Effector memory CD4-positive, alpha-beta T cell (primary cell): ENCODE measurements around the gene RAD51B.
A peak's percentile ranks its signal among the peaks of the same experiment; 100 is the strongest.

ENCODE experiments used
- DNase-seq, 3 donors: peaks; one replicate each; pipeline ENCODE4 v3.0.0-alpha.2; 2020
- H3K27ac ChIP-seq: 2 replicates; pipeline ENCODE4 v1.7.0; 2013; ENCODE audit warnings: mild to moderate bottlenecking, low read length, moderate library complexity; ENCODE audit not compliant: insufficient read depth, poor library complexity, severe bottlenecking
- H3K27me3 ChIP-seq: replicated peaks from 2 replicates; pipeline ENCODE4 v1.7.0; 2013; ENCODE audit warnings: mild to moderate bottlenecking, low read length; ENCODE audit not compliant: insufficient read depth, control insufficient read depth, poor library complexity, severe bottlenecking
- H3K36me3 ChIP-seq: 2 replicates; pipeline ENCODE4 v1.7.0; 2013; ENCODE audit warnings: mild to moderate bottlenecking, low read length, moderate library complexity; ENCODE audit not compliant: control insufficient read depth, insufficient read depth
- H3K4me1 ChIP-seq: 2 replicates; pipeline ENCODE4 v1.7.0; 2013; ENCODE audit warnings: low read length, mild to moderate bottlenecking; ENCODE audit not compliant: control insufficient read depth, insufficient read depth, poor library complexity, severe bottlenecking
- H3K4me3 ChIP-seq: 2 replicates; pipeline ENCODE4 v1.7.0; 2013; ENCODE audit warnings: low read length, low read depth, mild to moderate bottlenecking; ENCODE audit not compliant: insufficient read depth, poor library complexity, severe bottlenecking
- H3K9me3 ChIP-seq: 2 replicates; pipeline ENCODE4 v1.7.0; 2013; ENCODE audit warnings: mild to moderate bottlenecking, low read length, moderate library complexity; ENCODE audit not compliant: control insufficient read depth

The RAD51B gene

DNA sequence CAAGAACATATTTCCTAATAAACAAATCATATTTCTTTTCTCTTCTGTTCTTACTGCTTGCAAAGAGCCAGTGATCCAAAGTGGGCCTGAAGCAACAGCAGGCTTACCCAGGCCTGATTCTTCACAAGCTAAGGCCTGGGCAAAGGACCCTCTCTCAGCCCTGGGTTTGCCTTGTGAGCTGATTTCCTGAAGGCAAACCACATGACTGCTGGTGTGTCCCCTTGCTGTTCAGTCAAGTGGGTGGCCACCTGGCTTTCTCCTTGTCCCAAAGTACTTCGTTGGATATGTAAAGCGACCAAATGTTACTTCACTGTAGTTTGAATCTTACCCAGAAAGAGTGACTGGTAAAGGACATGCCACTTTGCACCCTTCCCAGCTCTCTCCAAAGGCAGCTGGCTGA, 580.4 kb downstream of the RAD51B start:
- Histone ChIP-seq H3K4me1 (peaks cover 12% of the 10 kb centered on the region), H3K27ac (no peak overlapping the region), H3K27me3 (no peaks in the 10 kb centered on the region), H3K9me3 (no peaks in the 10 kb centered on the region), H3K36me3 (no peaks in the 10 kb centered on the region), H3K4me3 (no peak overlapping the region)
- DNase-seq: no peak

DNA sequence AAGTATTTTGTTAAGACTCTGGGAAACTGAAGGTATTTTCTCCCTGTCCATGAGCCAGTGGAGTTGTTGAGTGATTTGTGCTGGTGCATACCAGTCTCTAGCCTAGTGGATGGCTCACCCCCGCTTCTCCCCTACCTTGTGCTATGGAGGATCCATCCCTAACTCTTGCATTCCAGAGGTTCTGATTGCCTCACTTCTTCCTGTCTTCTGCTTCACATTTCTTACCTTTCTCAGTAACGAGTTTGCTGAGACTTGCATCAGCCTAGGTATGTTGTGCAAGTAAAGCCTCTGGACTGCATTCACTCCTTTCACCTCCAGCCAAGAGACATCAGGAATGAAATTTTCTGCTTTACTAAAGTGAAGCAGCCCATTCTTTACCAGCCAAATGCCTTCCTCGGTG, 581.7 kb downstream of the RAD51B start:
- Histone ChIP-seq H3K27me3 (no peaks in the 10 kb centered on the region), H3K9me3 (no peaks in the 10 kb centered on the region), H3K36me3 (no peaks in the 10 kb centered on the region), H3K27ac (no peak overlapping the region), H3K4me3 (no peak overlapping the region), H3K4me1 (peaks cover 12% of the 10 kb centered on the region)
- no peak for DNase-seq

DNA sequence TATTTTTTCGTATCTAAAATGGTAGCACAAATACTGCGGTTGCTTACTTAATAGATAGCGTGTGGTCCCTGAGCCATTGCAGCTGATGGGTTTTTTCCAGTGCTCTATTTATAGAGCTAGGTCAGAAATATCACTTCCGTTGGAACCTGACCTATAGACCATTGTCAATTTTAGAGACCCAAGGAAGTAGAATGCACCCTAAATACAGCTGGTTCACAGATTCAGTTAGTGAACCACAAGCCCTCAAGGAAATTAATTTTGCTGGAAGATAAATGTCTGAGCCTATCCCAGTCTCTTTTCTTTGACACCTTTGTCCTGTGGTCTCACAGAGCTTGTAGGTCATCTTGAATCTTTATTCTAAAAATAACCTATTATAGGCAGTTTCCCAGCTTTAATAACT, 582.3 kb downstream of the RAD51B start:
- DNase-seq: no peak
- Histone ChIP-seq H3K27ac (no peak overlapping the region), H3K36me3 (no peaks in the 10 kb centered on the region), H3K27me3 (no peaks in the 10 kb centered on the region), H3K4me1 (peaks cover 12% of the 10 kb centered on the region), H3K9me3 (no peaks in the 10 kb centered on the region), H3K4me3 (no peak overlapping the region)

DNA sequence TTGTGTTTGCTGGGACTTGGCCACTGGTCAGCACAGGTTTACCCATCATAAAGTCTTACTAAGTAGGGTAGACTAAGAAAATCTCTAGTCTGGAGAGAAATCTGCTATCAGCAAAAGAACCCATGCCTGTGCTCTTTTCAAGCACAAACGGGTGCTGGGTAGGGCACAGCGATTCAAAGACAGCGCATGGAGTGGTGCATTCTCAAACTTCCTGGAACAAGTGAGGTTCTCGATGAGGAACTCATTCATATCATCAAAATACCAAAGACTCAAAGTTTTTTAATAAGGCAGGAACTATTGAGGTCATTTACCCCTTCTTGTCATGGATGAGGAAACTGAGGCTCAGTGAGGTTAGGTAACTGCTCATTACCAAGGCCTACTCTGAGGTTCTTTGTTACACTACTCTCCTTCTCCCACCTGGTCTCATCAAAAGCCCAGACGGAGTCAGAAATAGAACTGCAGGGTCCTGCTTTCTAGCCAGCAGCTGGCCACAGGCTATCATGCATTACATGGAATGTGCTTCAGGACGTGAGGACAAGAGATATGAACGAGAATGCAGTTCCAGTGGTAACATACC, 583.0 kb downstream of the RAD51B start:
- no peak overlapping the region for H3K4me3 ChIP-seq
- H3K27me3 ChIP-seq: no peaks in the 10 kb centered on the region
- H3K36me3 ChIP-seq: no peaks in the 10 kb centered on the region
- DNase-seq: no peak
- H3K4me1 ChIP-seq: peaks cover 12% of the 10 kb centered on the region
- H3K9me3 ChIP-seq: no peaks in the 10 kb centered on the region
- no peak overlapping the region for H3K27ac ChIP-seq

DNA sequence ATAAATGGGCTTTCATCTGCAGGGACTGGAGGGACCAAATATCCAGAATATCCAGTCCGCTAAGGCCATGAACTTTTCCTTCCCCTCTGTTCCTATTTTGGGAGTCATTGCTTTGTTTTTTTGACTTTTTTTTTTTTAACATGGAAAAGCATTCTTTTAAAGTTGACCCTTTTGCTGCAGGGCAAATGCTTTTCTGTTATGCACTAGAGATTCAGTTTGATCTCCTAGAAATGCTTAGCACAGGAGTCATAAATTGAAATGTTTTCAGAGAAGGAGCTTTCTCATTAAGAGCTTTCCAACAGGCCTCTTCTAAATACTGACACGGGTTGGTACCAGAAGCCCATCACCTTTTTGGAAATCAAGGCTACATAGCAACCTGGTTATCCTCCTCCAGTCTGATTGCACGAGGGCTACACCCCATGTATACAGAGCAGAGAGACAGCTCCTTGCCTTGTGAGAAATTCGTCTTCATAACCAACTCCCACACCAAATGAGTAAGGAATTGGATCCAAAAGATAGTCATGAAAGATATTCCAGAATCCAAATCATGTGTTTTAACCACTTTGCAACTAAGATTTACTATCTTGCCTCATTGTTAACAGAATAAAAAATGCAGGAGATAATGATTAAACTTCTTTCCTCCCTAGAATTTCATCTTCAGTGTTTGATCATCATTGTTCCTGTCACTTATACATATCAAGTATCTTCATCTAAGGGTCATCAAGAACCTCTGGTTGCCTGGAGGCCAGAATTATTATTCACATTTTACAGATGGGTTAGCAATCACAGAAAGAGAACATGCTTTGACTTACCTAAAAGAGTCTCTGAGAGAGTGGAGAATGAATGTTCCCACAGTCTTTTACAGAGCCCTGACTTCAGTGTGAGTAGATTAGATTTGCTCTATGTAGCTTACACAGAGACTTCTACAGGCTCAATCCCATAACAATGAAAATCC, 583.9 kb downstream of the RAD51B start:
- no peak for DNase-seq

DNA sequence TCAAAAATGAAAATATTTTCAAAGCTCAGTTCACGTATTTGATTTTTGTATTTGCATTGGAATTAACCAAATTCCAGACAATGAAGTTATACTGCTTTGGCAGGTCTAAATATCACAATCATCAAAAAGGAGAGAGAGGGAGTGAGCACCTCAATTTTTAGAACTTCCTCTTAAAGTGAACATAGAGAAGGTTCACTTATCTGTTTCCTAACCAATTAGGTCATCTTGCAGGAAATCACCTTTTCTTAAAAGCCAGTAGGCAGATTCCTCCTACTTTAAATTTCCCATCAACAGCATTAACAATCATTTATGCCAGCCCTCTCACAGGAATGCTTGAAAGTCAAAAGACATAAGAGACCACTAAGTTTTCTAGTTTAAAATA, 584.6 kb downstream of the RAD51B start:
- H3K4me1 ChIP-seq: peaks cover 12% of the 10 kb centered on the region
- no peak for DNase-seq
- peak overlapping the region; percentile 42 for H3K27ac ChIP-seq
- no peaks in the 10 kb centered on the region for H3K9me3 ChIP-seq
- no peak overlapping the region for H3K4me3 ChIP-seq
- H3K36me3 ChIP-seq: no peaks in the 10 kb centered on the region
- no peaks in the 10 kb centered on the region for H3K27me3 ChIP-seq

More for the DNA sequence above, 583.9 kb downstream of the RAD51B start:
- Histone ChIP-seq H3K27me3 (no peaks in the 10 kb centered on the region), H3K27ac (peak overlapping the region; percentile 30), H3K9me3 (no peaks in the 10 kb centered on the region), H3K4me3 (no peak overlapping the region), H3K36me3 (no peaks in the 10 kb centered on the region), H3K4me1 (peaks cover 12% of the 10 kb centered on the region)

DNA sequence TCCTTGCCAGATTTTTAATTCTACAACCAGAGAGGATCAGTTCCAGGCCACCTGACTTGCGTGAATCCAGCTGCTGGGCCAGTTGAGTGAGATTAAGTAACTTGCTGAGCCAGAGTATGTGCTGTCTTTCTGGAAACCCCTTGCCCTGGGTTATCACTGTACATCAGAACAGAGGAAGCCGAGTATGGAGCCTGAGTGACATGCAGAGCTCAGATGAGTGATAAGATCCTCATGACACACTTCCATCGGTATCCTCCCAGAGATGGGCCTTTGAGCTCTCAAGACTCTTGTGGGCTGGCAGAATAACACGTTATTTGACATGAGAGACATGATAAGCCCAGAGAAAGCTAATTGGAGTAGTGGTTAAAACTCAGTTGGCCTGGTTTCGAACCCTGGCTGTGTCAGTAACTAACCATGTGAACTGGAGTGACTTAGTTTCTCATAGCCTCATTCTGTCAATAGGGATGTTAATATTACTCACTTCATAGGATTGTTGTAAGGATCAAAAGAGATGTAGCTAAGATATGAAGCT, 585.1 kb downstream of the RAD51B start:
- peak overlapping the region; percentile 42 for H3K27ac ChIP-seq
- H3K4me1 ChIP-seq: peaks cover 12% of the 10 kb centered on the region
- no peaks in the 10 kb centered on the region for H3K9me3 ChIP-seq
- H3K36me3 ChIP-seq: no peaks in the 10 kb centered on the region
- no peaks in the 10 kb centered on the region for H3K27me3 ChIP-seq
- peak in 1 of 3 donors; percentile 3 for DNase-seq
- no peak overlapping the region for H3K4me3 ChIP-seq

GRCh38 chr14:68405961-68406360, 586.4 kb downstream of the RAD51B start:
- no peak for DNase-seq
- Histone ChIP-seq H3K9me3 (no peaks in the 10 kb centered on the region), H3K36me3 (no peaks in the 10 kb centered on the region), H3K4me1 (peaks cover 12% of the 10 kb centered on the region), H3K4me3 (no peak overlapping the region), H3K27me3 (no peaks in the 10 kb centered on the region), H3K27ac (no peak overlapping the region)

- Histone ChIP-seq H3K9me3 (no peaks in the 10 kb centered on the region), H3K27ac (no peak overlapping the region), H3K4me3 (no peak overlapping the region), H3K27me3 (no peaks in the 10 kb centered on the region), H3K36me3 (no peaks in the 10 kb centered on the region), H3K4me1 (peaks cover 12% of the 10 kb centered on the region)
- no peak for DNase-seq
These were observed 587.7 kb downstream of the RAD51B start for GRCh38 chr14:68407285-68407684.

GRCh38 chr14:68407825-68408224, 588.2 kb downstream of the RAD51B start:
- peaks cover 12% of the 10 kb centered on the region for H3K4me1 ChIP-seq
- H3K27me3 ChIP-seq: no peaks in the 10 kb centered on the region

More at GRCh38 chr14:68407825-68408224, 588.2 kb downstream of the RAD51B start:
- Histone ChIP-seq H3K9me3 (no peaks in the 10 kb centered on the region), H3K36me3 (no peaks in the 10 kb centered on the region), H3K4me3 (no peak overlapping the region), H3K27ac (no peak overlapping the region)
- DNase-seq: no peak
